Measurements from ENCODE around the gene NEK7.
"Not testable (repeated sequence)": the region's sequence is repeated elsewhere in the genome, so short reads cannot be mapped to it uniquely, and the experiment has no call there.

DNA sequence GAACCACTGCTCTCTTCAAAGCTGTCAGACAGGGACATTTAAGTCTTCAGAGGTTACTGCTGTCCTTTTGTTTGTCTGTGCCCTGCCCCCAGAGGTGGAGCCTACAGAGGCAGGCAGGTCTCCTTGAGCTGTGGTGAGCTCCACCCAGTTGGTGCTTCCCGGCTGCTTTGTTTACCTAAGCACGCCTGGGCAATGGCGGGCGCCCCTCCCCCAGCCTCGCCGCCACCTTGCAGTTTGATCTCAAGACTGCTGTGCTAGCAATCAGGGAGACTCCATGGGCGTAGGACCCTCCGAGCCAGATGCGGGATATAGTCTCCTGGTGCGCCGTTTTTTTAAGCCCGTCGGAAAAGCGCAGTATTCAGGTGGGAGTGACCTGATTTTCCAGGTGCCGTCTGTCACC is 158.0 kb downstream of the NEK7 start:
- TF ChIP-seq, protein P1, sequence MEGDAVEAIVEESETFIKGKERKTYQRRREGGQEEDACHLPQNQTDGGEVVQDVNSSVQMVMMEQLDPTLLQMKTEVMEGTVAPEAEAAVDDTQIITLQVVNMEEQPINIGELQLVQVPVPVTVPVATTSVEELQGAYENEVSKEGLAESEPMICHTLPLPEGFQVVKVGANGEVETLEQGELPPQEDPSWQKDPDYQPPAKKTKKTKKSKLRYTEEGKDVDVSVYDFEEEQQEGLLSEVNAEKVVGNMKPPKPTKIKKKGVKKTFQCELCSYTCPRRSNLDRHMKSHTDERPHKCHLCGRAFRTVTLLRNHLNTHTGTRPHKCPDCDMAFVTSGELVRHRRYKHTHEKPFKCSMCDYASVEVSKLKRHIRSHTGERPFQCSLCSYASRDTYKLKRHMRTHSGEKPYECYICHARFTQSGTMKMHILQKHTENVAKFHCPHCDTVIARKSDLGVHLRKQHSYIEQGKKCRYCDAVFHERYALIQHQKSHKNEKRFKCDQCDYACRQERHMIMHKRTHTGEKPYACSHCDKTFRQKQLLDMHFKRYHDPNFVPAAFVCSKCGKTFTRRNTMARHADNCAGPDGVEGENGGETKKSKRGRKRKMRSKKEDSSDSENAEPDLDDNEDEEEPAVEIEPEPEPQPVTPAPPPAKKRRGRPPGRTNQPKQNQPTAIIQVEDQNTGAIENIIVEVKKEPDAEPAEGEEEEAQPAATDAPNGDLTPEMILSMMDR (IDR thresholded peaks at IDR 0.05), result not testable (repeated sequence)
- TF ChIP-seq POLR2A (IDR thresholded peaks at IDR 0.05), result not testable (repeated sequence)

Data from uterus (tissue), 2 donors.